ENCODE measurements around the gene GIPR.
A peak's percentile ranks its signal among the peaks of the same experiment; 100 is the strongest.
"Not testable (repeated sequence)": the region's sequence is repeated elsewhere in the genome, so short reads cannot be mapped to it uniquely, and the experiment has no call there.

Gene GIPR

GRCh38 chr19:45716359-45717130 is 48.5 kb downstream of the GIPR start:
- TF ChIP-seq CTCF (IDR thresholded peaks at IDR 0.05) = no peak
- peaks cover 27% of the 10 kb centered on the region for H3K36me3 Mint-ChIP-seq (ENCODE audit: low read depth)
- H3K27me3 Mint-ChIP-seq (ENCODE audit: low read depth, poor library complexity) = no peaks in the 10 kb centered on the region
- no peaks in the 10 kb centered on the region for H3K9me3 Mint-ChIP-seq
- peak overlapping the region; percentile 98 for H3K27ac Mint-ChIP-seq
- no peak for DNase-seq
- peaks cover 53% of the 10 kb centered on the region for H3K4me1 Mint-ChIP-seq
- peak overlapping the region; percentile 85 for H3K4me3 Mint-ChIP-seq

- Mint-ChIP-seq H3K36me3 (ENCODE audit: low read depth) (peaks cover 33% of the 10 kb centered on the region), H3K9me3 (no peaks in the 10 kb centered on the region), H3K4me3 (peak overlapping the region; percentile 85), H3K4me1 (peaks cover 53% of the 10 kb centered on the region), H3K27me3 (ENCODE audit: low read depth, poor library complexity) (no peaks in the 10 kb centered on the region), H3K27ac (peak overlapping the region; percentile 98)
- DNase-seq = peak; percentile 97
- no peak for TF ChIP-seq CTCF (IDR thresholded peaks at IDR 0.05)
Observed at GRCh38 chr19:45717131-45717982, 49.3 kb downstream of the GIPR start.

GRCh38 chr19:45717983-45718650 is 50.1 kb downstream of the GIPR start:
- Mint-ChIP-seq H3K27ac (peak overlapping the region; percentile 98), H3K4me3 (peak overlapping the region; percentile 85), H3K4me1 (peaks cover 53% of the 10 kb centered on the region), H3K36me3 (ENCODE audit: low read depth) (peaks cover 35% of the 10 kb centered on the region), H3K27me3 (ENCODE audit: low read depth, poor library complexity) (no peaks in the 10 kb centered on the region), H3K9me3 (no peaks in the 10 kb centered on the region)
- no peak for TF ChIP-seq CTCF (IDR thresholded peaks at IDR 0.05)
- no peak for DNase-seq

- H3K4me1 Mint-ChIP-seq = peaks cover 43% of the 10 kb centered on the region
- not testable (repeated sequence) for H3K9me3 Mint-ChIP-seq; H3K4me3 Mint-ChIP-seq; DNase-seq; H3K27ac Mint-ChIP-seq; H3K27me3 Mint-ChIP-seq (ENCODE audit: low read depth, poor library complexity)
- peaks cover 47% of the 10 kb centered on the region for H3K36me3 Mint-ChIP-seq (ENCODE audit: low read depth)
Observed at GRCh38 chr19:45720065-45720464, 52.0 kb downstream of the GIPR start.

GRCh38 chr19:45728683-45729082 is 60.7 kb downstream of the GIPR start:
- not testable (repeated sequence) for H3K27me3 Mint-ChIP-seq (ENCODE audit: low read depth, poor library complexity); H3K27ac Mint-ChIP-seq; H3K9me3 Mint-ChIP-seq; H3K36me3 Mint-ChIP-seq (ENCODE audit: low read depth); DNase-seq
- Mint-ChIP-seq H3K4me3 (peak overlapping the region; percentile 49), H3K4me1 (peaks cover 23% of the 10 kb centered on the region)

GRCh38 chr19:45729800-45730290 is 61.8 kb downstream of the GIPR start:
- peaks cover 23% of the 10 kb centered on the region for H3K4me1 Mint-ChIP-seq
- peaks cover 4% of the 10 kb centered on the region for H3K27me3 Mint-ChIP-seq (ENCODE audit: low read depth, poor library complexity)
- peak overlapping the region; percentile 95 for H3K4me3 Mint-ChIP-seq
- no peak for DNase-seq
- peak overlapping the region; percentile 43 for H3K27ac Mint-ChIP-seq
- no peak for TF ChIP-seq CTCF (IDR thresholded peaks at IDR 0.05)
- no peaks in the 10 kb centered on the region for H3K9me3 Mint-ChIP-seq
- H3K36me3 Mint-ChIP-seq (ENCODE audit: low read depth) = no peaks in the 10 kb centered on the region
